ENCODE data around the gene PER3. TPM values are rescaled to one million over a fixed set of nuclear protein-coding genes. Genes with fewer than 3 reads are reported as not detected.

The PER3 gene
- total RNA-seq, 1 experiment from 2014 or later, result 5.8 TPM

DNA sequence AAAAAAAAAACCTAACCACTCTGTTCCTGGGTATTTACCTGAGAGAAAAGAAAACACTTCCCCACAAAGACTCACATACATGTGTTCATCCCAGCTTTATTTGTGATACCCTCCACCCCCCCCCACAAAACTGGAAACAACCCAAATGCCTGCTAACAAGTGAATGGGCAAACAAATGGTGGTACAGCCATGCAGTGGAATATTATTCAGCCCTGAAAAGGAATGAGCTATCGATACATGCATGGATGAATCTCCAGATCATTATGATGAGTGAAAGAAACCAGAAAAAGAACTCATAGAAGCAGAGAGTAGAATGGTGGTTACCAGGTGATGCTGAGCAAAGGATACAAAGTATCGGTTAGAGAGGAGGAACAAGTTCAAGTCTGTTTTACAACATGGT lies 106.8 kb downstream of the PER3 start (continued):
- TF ChIP-seq, protein P1, sequence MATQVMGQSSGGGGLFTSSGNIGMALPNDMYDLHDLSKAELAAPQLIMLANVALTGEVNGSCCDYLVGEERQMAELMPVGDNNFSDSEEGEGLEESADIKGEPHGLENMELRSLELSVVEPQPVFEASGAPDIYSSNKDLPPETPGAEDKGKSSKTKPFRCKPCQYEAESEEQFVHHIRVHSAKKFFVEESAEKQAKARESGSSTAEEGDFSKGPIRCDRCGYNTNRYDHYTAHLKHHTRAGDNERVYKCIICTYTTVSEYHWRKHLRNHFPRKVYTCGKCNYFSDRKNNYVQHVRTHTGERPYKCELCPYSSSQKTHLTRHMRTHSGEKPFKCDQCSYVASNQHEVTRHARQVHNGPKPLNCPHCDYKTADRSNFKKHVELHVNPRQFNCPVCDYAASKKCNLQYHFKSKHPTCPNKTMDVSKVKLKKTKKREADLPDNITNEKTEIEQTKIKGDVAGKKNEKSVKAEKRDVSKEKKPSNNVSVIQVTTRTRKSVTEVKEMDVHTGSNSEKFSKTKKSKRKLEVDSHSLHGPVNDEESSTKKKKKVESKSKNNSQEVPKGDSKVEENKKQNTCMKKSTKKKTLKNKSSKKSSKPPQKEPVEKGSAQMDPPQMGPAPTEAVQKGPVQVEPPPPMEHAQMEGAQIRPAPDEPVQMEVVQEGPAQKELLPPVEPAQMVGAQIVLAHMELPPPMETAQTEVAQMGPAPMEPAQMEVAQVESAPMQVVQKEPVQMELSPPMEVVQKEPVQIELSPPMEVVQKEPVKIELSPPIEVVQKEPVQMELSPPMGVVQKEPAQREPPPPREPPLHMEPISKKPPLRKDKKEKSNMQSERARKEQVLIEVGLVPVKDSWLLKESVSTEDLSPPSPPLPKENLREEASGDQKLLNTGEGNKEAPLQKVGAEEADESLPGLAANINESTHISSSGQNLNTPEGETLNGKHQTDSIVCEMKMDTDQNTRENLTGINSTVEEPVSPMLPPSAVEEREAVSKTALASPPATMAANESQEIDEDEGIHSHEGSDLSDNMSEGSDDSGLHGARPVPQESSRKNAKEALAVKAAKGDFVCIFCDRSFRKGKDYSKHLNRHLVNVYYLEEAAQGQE (IDR thresholded peaks at IDR 0.05; ENCODE audit: low read depth), result no peak
- no peak for TF ChIP-seq EZH2 (IDR thresholded peaks at IDR 0.05)

DNA sequence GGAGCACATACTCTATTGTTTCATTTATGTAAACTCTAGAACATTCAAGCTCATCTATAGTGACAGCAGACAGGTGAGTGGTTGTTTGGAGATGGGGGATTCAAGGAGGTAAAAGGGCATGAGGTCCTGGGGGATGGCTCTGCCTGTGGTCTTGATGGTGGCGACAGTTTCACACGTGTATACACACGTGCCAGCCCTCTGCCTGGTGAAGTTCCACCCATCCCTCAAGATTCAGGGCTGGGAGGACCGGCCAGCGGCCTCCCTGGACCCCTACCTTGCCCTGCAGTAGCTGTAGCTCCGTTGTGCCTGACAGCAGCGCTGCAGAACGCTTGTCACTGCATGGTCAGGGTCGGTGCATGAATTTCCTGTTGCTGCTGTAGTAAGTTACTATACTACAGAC lies 107.7 kb downstream of the PER3 start:
- DNase-seq (ENCODE audit: low read depth, low spot score) (no peak), ATAC-seq (no peak)
- H4K20me1 ChIP-seq (ENCODE audit: insufficient read depth), result no peaks in the 10 kb centered on the region
- H3K4me3 ChIP-seq (replicated peaks in 1 of 2; ENCODE audit: low read depth in 1 of 2, low read length in 2 of 2), result no peak overlapping the region
- H3K27ac ChIP-seq (ENCODE audit: low read depth, low read length), result no peak overlapping the region
- POLR2A ChIA-PET, result no interaction called here
- no TSS peak for BruUV-seq (replicated peaks)
- no peaks in the 10 kb centered on the region for H3K79me2 ChIP-seq (ENCODE audit: insufficient read depth, low read length)
- no peak overlapping the region for H3K9ac ChIP-seq (ENCODE audit: low read length)
- CTCF ChIA-PET, result no interaction called here
- peaks cover 6 to 14% of the 10 kb centered on the region in 2 experiments for H3K4me1 ChIP-seq (ENCODE audit: control insufficient read depth in 1 of 2, insufficient read depth in 2 of 2, low read length in 2 of 2)
- H2AFZ ChIP-seq (ENCODE audit: low read depth, low read length, poor library complexity, severe bottlenecking), result no peak overlapping the region
- intact Hi-C loops (cut with micrococcal nuclease), result no loop called here
- no peak overlapping the region for H3K4me2 ChIP-seq (ENCODE audit: low read length)
- no peaks in the 10 kb centered on the region for H3K9me3 ChIP-seq (ENCODE audit: control insufficient read depth in 1 of 2, insufficient read depth in 1 of 2, low read depth in 1 of 2, low read length in 2 of 2)
- H3K36me3 ChIP-seq (ENCODE audit: control insufficient read depth in 1 of 2, insufficient read depth in 2 of 2, low read length in 2 of 2), result no peaks in the 10 kb centered on the region
- H3K27me3 ChIP-seq (ENCODE audit: insufficient read depth, low read length), result no peaks in the 10 kb centered on the region
- RAD21 ChIA-PET (ENCODE audit: low non-redundant PET in 1 of 2, low total read pairs in 2 of 2, uncharacterized antibody in 2 of 2, unreplicated experiment in 2 of 2), result no interaction called here
- no peaks in the 10 kb centered on the region for H3K9me2 ChIP-seq (ENCODE audit: insufficient read depth)
- no peak for TF ChIP-seq TCF7L2 (IDR thresholded peaks at IDR 0.05; ENCODE audit: borderline replicate concordance, extremely low read depth, insufficient read depth, insufficient read length)
- TF ChIP-seq, protein P2, sequence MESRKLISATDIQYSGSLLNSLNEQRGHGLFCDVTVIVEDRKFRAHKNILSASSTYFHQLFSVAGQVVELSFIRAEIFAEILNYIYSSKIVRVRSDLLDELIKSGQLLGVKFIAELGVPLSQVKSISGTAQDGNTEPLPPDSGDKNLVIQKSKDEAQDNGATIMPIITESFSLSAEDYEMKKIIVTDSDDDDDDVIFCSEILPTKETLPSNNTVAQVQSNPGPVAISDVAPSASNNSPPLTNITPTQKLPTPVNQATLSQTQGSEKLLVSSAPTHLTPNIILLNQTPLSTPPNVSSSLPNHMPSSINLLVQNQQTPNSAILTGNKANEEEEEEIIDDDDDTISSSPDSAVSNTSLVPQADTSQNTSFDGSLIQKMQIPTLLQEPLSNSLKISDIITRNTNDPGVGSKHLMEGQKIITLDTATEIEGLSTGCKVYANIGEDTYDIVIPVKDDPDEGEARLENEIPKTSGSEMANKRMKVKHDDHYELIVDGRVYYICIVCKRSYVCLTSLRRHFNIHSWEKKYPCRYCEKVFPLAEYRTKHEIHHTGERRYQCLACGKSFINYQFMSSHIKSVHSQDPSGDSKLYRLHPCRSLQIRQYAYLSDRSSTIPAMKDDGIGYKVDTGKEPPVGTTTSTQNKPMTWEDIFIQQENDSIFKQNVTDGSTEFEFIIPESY (IDR thresholded peaks at IDR 0.05; ENCODE audit: extremely low read depth, insufficient replicate concordance, low read length), result no peak
- no peak for TF ChIP-seq ZNF274 (IDR thresholded peaks at IDR 0.05; ENCODE audit: low read depth, low read length)
- TF ChIP-seq POLR2A (IDR thresholded peaks at IDR 0.05; ENCODE audit: borderline replicate concordance, extremely low read depth, insufficient read depth, insufficient read length), result no peak
- TF ChIP-seq ZFX (IDR thresholded peaks at IDR 0.05), result no peak
- TF ChIP-seq EZH2phosphoT487 (IDR thresholded peaks at IDR 0.05; ENCODE audit: borderline replicate concordance), result no peak
- no peak for TF ChIP-seq ELF1 (IDR thresholded peaks at IDR 0.05; ENCODE audit: borderline replicate concordance, low read depth)
- TF ChIP-seq, protein P1 (IDR thresholded peaks at IDR 0.05; ENCODE audit: low read depth), result no peak
- TF ChIP-seq JUND (IDR thresholded peaks at IDR 0.05), result no peak

Data from HCT116 (cell line).